ENCODE data around the gene UAP1. TPM values are rescaled to one million over a fixed set of nuclear protein-coding genes. Genes with fewer than 3 reads are reported as not detected.
"Not testable (repeated sequence)": the region's sequence is repeated elsewhere in the genome, so short reads cannot be mapped to it uniquely, and the experiment has no call there.

The UAP1 gene
- total RNA-seq, 4 donors from 2014 or later = 157 to 485 (median 258) TPM

GRCh38 chr1:162562470-162562828, 927 bp downstream of the UAP1 start:
- no peak for TF ChIP-seq CTCF (IDR thresholded peaks at IDR 0.05)
- ATAC-seq (ENCODE audit: low FRiP score) (no peak), DNase-seq (ENCODE audit: low spot score) (no peak)

GRCh38 chr1:162564762-162565218, 3.3 kb downstream of the UAP1 start:
- no peak for TF ChIP-seq CTCF (IDR thresholded peaks at IDR 0.05)
- no peak for DNase-seq (ENCODE audit: low spot score)
- no peak for ATAC-seq (ENCODE audit: low FRiP score)

- ATAC-seq (ENCODE audit: low FRiP score) = no peak
- no peak for TF ChIP-seq CTCF (IDR thresholded peaks at IDR 0.05)
- DNase-seq (ENCODE audit: low spot score) = no peak
Measured at GRCh38 chr1:162565460-162565859, 3.9 kb downstream of the UAP1 start.

GRCh38 chr1:162566870-162567269, 5.3 kb downstream of the UAP1 start:
- DNase-seq (ENCODE audit: low spot score) (no peak), ATAC-seq (ENCODE audit: low FRiP score) (no peak)
- no peak for TF ChIP-seq CTCF (IDR thresholded peaks at IDR 0.05)

GRCh38 chr1:162568802-162569201, 7.3 kb downstream of the UAP1 start:
- TF ChIP-seq CTCF (IDR thresholded peaks at IDR 0.05) = no peak
- DNase-seq (ENCODE audit: low spot score) = no peak
- ATAC-seq (ENCODE audit: low FRiP score) = no peak

- DNase-seq (ENCODE audit: low spot score) (no peak), ATAC-seq (ENCODE audit: low FRiP score) (no peak)
- TF ChIP-seq CTCF (IDR thresholded peaks at IDR 0.05) = no peak
Measured at GRCh38 chr1:162570718-162571117, 9.2 kb downstream of the UAP1 start.

- not testable (repeated sequence) for DNase-seq (ENCODE audit: low spot score); ATAC-seq (ENCODE audit: low FRiP score)
Measured at GRCh38 chr1:162571121-162571520, 9.6 kb downstream of the UAP1 start.

- no peak for DNase-seq (ENCODE audit: low spot score)
- no peak for ATAC-seq (ENCODE audit: low FRiP score)
- TF ChIP-seq CTCF (IDR thresholded peaks at IDR 0.05) = no peak
Measured at GRCh38 chr1:162571696-162572095, 10.2 kb downstream of the UAP1 start.
